ENCODE measurements around the gene WAC.

The WAC gene

GRCh38 chr10:28668363-28669226, 135.7 kb downstream of the WAC start:
- DNase-seq (ENCODE audit: low read depth) = peak; percentile 35

- DNase-seq (ENCODE audit: low read depth) = no peak
Observed at GRCh38 chr10:28669227-28670173, 136.6 kb downstream of the WAC start.
